ENCODE results near the gene ALDH3B1.

DNA sequence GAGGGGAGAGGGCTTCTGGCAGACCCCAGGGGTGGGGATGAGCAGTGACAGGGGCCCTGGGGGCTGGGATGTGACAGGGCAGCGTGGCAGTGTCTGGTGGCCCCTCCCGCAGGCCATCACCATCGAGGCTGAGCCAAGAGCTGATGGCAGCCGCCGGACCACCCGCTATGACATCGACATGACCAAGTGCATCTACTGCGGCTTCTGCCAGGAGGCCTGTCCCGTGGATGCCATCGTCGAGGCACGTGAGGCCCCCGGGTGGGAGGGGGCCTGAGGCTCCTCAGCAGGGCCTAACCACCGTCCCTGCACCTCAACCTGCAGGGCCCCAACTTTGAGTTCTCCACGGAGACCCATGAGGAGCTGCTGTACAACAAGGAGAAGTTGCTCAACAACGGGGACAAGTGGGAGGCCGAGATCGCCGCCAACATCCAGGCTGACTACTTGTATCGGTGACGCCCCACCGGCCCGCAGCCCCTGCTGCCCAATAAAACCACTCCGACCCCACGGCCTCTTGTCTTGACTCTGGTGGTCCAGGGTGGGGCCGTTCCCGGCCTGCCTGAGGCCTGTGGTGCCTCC, 26.1 kb downstream of the ALDH3B1 start:
- TF ChIP-seq POLR2AphosphoS5 (IDR thresholded peaks at IDR 0.05) (no peak), POLR2A (IDR thresholded peaks at IDR 0.05) (no peak)
- TF ChIP-seq, protein P1, sequence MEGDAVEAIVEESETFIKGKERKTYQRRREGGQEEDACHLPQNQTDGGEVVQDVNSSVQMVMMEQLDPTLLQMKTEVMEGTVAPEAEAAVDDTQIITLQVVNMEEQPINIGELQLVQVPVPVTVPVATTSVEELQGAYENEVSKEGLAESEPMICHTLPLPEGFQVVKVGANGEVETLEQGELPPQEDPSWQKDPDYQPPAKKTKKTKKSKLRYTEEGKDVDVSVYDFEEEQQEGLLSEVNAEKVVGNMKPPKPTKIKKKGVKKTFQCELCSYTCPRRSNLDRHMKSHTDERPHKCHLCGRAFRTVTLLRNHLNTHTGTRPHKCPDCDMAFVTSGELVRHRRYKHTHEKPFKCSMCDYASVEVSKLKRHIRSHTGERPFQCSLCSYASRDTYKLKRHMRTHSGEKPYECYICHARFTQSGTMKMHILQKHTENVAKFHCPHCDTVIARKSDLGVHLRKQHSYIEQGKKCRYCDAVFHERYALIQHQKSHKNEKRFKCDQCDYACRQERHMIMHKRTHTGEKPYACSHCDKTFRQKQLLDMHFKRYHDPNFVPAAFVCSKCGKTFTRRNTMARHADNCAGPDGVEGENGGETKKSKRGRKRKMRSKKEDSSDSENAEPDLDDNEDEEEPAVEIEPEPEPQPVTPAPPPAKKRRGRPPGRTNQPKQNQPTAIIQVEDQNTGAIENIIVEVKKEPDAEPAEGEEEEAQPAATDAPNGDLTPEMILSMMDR (IDR thresholded peaks at IDR 0.05), result no peak
